Regular cardiac myocyte (primary cell): ENCODE data around the gene VWF. TPM values are rescaled to one million over a fixed set of nuclear protein-coding genes. Genes with fewer than 3 reads are reported as not detected.

ENCODE experiments used
- total RNA-seq: library from RNA; depleted of rRNA; stranded (reverse); fragments of >200 nt; gene quantifications from 2 replicates; pipeline ENCODE4 v1.2.3, GENCODE V29; 2014

VWF gene
- total RNA-seq, result 4.4 and 6.5 TPM in 2 replicates

DNA sequence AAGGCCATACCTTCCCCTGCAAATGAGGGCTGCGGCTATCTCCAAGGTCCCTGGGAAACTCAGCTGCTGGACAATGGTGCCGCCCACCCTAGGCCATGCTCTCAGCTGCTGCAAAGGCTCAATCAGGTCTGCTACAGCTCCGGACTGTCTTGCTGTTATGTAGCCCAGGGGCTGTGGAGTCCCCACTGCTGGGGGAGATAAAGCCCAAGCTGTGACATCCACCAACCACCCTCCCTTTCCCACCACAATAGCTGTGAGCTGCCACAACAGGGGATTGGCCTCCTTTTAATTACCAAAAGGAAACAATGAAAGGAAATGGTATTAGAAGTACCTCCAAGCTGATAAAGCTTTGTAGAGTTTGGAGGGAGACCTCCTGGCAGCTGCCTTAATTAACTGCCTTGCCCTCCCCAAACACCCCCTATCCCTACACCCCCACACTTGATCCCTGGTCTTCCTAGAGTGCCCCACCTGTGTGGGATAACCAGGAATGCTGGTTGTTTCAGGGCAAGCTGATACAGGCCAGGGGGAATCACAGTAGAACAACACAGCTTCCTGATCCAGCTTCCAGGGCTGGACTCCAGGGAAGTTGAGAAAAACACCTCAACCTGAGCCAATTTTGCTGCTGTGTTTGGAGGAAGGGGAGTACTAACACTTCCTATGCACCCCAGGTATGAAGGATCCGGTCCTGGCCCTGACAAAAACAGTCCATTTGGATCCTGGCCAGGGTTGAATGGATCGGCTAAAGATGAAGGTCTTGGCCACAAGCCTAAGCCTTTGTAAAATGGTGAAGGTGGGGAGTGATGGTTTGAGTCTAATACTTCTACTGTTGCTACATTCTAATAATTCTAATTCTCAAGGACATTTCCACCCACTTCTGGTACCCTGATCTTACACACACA lies at the start of gene VWF:
Gene VWF (minus strand): TSS at position 260 of the 899 bp plus-strand sequence. CDS start 1,474 bp downstream, outside the sequence.

DNA sequence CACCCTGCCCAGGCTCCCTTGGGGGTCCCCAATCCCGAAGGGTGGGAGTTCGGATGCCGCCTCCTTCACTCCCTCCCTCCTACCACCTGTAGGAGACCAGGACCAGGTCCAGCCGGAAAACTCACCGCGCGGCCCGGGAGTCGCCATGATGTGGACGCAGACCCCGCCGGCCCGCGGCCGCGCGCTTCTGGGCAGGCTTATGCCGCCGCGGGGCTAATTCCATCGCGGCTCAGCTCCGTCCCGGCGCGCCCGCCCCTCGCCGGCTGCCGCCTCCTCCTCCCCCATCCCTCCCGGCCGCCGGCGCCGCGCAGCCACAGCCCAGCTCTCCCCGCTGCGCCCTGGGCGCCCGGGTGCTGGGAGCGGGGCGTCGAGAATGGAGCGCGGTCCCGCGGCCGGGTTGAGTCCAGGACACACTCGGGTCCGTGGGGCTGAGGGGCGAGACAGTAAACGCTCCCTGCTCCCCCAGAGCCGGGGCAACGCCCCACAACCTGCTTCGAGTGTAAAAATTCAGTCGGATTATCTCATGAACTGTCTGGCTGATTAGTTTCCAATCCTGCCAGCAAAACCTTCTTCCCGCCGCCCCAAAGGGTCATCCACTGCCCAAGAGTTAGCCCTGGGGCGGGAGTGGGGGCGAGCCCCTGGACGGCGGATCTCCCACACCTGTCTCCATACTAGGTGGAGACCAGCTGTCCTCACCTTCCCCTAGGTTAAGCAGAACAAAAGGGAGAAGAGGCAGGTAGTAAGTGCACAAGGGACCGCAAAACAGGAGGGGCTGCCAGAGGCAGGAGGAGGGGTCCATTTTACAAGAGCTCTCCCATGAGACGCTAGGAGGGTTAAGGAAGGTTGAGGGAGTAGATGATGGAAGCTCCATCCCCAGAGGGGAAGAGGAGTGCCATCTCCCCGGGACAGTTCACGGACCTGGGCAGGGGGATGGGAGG lies 179.1 kb downstream of the VWF start, which contains the start of gene ANO2:
Gene ANO2 (minus strand): TSS at position 189 of the 938 bp plus-strand sequence. CDS start 42 bp downstream, at position 147.

Other genes starting within 250 kb of the VWF start
- gene ANO2, start 179.4 kb downstream of the VWF start, total RNA-seq, result 0.19 and 0.85 TPM in 2 replicates
- 287 and 641 TPM in 2 replicates for gene CD9, start 75.7 kb upstream of the VWF start, total RNA-seq
- under 0.01 TPM in 1 of 2 replicates, not detected in the other for gene PLEKHG6, start 186.0 kb upstream of the VWF start, total RNA-seq
- 91.3 and 116 TPM in 2 replicates for gene TNFRSF1A, start 217.4 kb upstream of the VWF start, total RNA-seq